Fibroblast of pulmonary artery (primary cell): ENCODE data around the gene TASP1.

Experiments
- DNase-seq: peaks from one replicate; pipeline ENCODE4 v3.0.0-alpha.2; 2010; ENCODE audit warnings: low read depth
- H3K4me3 ChIP-seq: replicated peaks from 2 replicates; pipeline ENCODE4 v1.5.1; 2011; ENCODE audit warnings: low read depth, mild to moderate bottlenecking, control low read depth, low read length, moderate library complexity
- TF ChIP-seq, protein P1 (sequence below): IDR thresholded peaks from 2 replicates; pipeline ENCODE4 v1.5.1; 2011; ENCODE audit warnings: mild to moderate bottlenecking, control low read depth, low read length, inconsistent platforms; ENCODE audit errors: missing control alignments

TASP1 gene

DNA sequence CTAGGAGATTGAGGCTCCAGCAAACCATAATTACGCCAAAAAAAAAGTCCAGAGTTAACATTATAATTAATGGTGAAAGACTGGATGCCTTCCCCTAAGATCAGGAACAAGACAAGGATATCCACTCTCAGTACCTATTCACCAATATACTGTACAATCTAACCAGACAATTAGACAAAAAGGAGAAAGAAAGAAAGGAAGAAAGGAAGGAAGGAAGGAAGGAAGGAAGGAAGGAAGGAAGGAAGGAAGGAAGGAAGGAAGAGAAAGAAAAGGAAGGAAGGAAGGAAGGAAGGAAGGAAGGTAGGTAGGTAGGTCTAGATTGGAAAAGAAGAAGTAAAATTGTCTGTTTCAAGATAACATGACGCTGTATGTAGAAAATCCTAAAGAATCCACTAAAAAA is 50.7 kb downstream of the TASP1 start:
- DNase-seq: no peak
- H3K4me3 ChIP-seq: no peak overlapping the region
- TF ChIP-seq, protein P1, sequence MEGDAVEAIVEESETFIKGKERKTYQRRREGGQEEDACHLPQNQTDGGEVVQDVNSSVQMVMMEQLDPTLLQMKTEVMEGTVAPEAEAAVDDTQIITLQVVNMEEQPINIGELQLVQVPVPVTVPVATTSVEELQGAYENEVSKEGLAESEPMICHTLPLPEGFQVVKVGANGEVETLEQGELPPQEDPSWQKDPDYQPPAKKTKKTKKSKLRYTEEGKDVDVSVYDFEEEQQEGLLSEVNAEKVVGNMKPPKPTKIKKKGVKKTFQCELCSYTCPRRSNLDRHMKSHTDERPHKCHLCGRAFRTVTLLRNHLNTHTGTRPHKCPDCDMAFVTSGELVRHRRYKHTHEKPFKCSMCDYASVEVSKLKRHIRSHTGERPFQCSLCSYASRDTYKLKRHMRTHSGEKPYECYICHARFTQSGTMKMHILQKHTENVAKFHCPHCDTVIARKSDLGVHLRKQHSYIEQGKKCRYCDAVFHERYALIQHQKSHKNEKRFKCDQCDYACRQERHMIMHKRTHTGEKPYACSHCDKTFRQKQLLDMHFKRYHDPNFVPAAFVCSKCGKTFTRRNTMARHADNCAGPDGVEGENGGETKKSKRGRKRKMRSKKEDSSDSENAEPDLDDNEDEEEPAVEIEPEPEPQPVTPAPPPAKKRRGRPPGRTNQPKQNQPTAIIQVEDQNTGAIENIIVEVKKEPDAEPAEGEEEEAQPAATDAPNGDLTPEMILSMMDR: no peak

DNA sequence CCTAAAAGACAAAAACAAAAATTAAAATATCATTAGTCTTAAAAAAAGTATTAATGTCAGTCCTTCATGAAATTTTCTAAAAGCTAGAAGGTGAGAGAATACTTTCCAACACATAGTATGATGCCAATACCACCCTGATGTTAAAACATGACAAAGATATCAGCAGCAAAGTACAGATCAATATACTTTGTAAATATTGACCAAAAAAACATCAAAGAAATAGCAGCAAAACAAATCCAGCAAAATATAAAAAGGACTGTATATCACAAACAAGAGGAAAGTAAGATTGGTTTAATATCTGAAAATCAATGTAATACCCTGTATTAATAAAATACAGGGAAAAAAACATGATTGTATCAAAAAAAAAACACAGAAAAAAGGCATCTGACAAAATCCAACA is 51.4 kb downstream of the TASP1 start:
- no peak for DNase-seq

GRCh38 chr20:13586133-13586532 is 52.6 kb downstream of the TASP1 start:
- no peak for DNase-seq
- no peak overlapping the region for H3K4me3 ChIP-seq
- TF ChIP-seq, protein P1: no peak

More for the DNA sequence above, 51.4 kb downstream of the TASP1 start:
- H3K4me3 ChIP-seq: no peak overlapping the region
- TF ChIP-seq, protein P1: no peak

DNA sequence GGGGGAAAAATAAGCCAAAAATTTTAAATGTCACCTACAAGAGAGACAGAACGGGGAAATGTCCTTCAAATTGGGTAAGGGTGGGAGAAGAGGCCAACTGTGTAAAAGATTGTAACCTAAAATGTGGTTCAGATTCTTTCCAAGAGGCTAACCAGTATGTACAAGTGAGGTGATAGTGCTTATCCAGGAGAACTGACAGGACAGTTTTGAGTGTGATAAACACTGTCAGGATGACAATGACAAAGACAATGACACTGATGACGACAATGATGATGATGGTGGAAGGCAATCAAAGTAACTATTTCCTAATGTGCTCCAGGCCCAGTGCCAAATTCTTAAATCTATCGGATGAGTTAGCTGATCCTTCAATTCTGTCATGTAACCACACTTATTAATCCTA is 57.3 kb downstream of the TASP1 start:
- DNase-seq: no peak

DNA sequence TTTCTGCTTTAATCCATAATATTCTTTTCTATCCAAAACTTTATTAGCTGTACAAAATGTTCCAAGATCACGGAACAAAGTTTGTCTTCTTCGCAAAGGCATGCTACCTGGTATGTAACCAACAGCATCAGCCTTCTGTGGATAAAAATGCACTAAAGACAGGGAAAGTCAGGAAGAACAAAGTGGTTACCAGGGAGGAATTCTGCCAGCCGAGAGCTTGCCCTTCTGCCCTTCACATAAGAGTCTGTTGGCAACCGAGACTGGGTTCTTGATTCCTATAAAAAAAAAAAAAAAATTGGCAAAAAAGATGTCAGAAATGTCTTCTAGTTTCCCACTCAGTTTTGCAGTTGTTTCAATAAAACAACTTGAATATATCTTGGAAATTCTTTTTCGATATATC is 58.0 kb downstream of the TASP1 start:
- no peak overlapping the region for H3K4me3 ChIP-seq
- TF ChIP-seq, protein P1: no peak
- DNase-seq: no peak

More for the DNA sequence above, 57.3 kb downstream of the TASP1 start:
- TF ChIP-seq, protein P1: no peak
- H3K4me3 ChIP-seq: no peak overlapping the region

- no peak overlapping the region for H3K4me3 ChIP-seq
- TF ChIP-seq, protein P1: no peak
- DNase-seq: no peak
Observed at GRCh38 chr20:13574071-13574470, 64.7 kb downstream of the TASP1 start.

GRCh38 chr20:13571662-13572061 is 67.1 kb downstream of the TASP1 start:
- no peak overlapping the region for H3K4me3 ChIP-seq
- TF ChIP-seq, protein P1: no peak
- no peak for DNase-seq
